Stimulated activated CD8-positive, alpha-beta memory T cell treated with anti-CD3 and anti-CD28 coated beads, Interleukin-12 subunit alpha, Interleukin-12 subunit beta, amount 100 ng/mL, for 1 hour (primary cell): ENCODE data around the gene ITGB5.

ENCODE experiments used
- DNase-seq: peaks from one replicate; pipeline ENCODE4 v3.0.0-alpha.2; 2020; ENCODE audit warnings: low read depth

Gene ITGB5

DNA sequence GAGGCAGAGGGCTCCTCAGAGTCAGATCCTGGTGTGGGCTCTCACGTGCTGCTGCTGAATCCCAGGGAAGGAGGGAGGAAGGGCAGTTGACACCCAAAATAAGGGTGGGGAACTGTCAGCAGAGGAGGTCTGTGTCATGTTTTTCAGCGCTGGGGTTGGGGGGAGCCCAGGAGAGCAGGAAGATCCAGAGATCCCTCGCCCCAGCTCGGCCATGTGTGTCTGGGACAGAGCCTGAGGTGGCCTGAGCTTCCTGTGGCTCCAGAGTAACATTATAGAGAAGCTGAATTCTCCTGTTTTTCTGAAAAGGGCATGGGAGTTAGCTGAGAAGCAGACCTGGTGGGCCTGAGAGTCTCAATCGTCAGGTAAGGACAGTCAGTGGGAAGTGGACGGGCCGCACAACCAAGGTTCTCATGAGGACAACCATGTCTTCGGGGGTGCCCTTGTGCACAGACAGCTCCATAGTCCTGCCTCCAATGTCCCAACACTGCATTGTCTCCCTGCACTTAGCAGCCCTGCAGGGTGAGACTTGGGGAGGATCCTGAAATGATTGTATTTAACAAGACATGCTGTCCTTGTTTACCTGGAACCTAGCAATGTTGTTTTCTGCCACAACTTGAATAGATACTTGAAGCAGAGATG, 138.5 kb downstream of the ITGB5 start:
- no peak for DNase-seq

DNA sequence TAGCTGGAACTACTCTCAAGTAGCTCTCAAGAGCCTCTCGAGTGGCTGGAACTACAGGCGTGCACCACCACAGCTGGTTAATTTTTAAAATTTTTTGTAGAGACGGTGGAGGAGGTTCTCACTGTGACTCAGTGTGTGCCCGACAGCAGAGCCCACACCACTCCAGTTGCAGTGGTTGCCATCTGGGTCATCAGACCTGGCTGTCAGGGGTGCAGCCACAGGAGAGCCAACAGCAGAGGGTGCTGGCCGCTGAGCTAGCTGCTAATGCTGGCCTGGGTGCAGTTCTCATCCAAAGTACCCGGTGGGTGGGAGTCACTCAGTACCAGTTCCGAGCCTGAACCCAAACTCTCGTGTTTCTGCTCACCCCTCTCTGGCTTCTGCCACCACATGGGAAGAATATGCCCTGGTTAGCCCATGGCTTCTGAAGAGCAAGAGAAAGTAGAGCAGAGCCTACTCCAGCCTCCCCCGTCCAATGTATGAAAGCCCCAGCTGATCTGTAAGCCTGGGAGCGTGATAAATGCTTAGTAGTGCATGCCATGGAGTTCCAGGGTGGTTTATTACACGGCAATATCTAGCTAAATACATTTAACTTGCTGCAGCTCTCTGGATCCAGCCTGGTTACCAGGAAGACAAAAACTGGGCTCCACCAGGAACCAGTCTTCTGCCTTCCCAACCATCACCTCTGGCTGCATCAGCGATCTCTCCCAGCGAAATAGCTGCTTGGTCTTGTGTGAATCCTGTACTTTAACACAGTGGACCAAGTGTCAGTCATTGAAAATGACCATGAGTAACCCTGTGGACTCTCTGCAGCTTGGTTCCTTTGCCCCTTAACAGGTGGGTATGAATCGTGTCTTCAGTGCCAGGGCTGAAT, 139.8 kb downstream of the ITGB5 start:
- DNase-seq, result no peak

DNA sequence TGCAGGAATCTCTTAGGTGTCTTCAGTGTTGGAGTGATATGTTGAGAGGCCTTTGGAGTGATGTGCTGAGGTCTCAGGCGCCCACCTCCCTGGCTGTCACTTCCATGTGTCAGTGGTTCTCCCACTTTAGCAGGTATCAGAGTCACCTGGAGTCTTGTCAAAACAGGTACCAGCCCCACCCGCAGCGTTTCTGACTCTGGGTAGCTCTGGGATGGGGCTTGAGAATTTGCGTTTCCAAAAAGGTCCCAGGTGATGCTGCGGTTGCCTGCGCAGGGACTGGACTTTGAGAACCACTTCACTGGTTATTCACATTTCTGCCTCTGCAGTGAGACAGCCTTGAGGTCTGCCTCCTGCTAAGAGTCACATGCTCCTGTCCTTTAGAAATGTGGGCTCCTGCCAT, 141.4 kb downstream of the ITGB5 start:
- no peak for DNase-seq

DNA sequence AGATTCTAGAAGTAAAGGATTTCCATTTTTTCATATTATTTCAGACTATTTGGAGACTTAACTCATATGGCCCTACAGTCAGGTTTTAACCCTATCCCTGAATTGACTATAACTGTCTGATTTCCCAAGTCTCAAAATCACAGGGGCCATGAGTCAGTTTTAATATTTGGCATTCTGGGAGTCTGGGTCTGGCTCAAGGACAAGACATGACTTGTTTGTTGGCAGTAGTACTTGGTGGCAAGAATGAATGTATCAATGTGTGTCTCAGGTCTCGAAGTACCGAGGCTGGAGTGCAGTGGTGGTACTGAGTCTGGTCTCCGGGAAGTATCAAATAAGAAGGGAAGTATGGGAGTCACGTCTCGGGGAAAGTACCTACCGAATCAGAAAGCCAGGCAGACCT, 146.1 kb downstream of the ITGB5 start:
- DNase-seq, result no peak

DNA sequence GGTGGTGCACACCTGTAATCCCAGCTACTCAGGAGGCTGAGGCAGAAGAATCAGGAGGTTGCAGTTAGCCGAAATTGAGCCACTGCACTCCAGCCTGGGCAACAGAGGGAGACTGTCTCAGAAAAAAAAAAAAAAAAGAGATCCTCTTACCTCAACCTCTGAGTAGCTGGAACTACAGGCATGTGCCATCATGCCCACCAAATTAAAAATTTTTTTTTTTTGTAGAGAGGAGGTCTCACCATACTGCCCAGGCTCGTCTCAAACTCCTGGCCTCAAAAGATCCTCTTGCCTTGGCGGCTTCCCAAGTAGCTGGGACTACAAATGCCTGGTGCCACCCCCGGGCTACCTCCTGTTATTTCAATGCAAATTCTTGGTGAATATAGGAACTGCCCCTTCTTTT, 155.4 kb downstream of the ITGB5 start:
- DNase-seq, result no peak

DNA sequence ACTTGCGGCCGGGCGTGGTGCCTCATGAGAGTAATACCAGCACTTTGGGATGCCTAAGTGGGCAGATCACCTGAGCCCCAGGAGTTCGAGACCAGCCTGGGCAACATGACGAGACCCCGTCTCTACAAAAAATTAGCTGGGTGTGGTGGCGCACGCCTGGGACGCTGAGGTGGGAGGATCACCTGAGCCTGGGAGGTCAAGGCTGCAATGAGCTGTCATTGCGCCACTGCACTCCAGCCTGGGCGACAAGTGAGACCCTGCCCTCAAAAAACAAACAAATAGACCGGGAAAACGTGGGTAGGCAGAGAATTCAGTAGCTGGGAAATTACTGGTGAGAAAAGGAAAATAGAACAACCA, 156.2 kb downstream of the ITGB5 start:
- no peak for DNase-seq

DNA sequence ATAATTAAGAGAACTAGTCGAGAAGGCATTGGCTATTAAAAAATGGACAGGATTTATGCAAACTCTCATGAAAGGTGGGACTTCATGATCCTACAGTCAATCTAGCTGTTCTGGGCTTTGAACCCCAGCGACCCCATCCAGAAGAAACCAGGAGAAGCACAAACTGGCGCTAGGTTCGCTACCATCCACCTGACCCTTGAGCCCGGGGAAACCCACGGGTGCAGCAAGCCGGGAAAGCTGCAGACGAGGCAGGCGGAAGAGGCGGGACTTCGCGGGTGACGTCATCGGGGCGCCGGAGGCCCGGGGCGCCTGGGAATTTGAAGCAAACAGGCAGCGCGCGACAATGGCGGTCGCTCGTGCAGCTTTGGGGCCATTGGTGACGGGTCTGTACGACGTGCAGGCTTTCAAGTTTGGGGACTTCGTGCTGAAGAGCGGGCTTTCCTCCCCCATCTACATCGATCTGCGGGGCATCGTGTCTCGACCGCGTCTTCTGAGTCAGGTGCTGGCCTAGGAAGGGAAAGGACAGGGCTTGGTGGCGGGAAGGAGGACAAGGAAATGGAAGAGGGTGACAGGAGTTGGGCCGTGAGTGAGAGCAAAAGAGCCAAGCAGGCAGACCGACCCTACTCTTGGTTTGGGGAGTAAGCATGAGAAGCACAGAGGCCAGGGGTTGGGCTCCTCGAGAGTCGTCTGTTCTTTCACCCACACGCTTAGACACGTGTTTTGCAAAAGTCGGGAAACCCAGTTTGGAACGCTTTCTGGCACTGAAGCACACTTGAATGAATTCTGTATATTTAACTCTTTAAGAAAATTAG, 156.8 kb downstream of the ITGB5 start, which contains the start of gene UMPS:
UMPS (plus strand) TSS at position 324 of the 812 bp plus-strand sequence; CDS start at position 344, 20 bp downstream.
- peak; percentile 89 for DNase-seq

DNA sequence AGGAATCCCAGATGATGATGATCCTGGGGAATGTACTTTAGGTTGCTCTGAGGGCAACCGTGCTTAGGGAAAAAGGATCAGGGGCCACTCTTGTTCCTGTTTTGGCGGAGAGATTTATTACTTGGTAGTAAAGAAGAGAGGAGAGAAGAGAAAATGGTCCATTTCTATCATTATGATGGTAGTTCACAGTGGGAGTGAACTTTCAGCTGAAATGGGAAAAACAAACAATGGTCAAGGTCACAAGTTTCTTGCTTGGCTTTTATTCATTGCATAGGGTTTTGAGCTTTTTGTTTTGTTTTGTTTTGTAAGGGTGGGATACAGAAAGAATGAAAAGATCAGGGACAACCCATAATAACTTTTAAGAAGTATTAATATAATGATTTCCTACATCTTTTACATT, 164.6 kb downstream of the ITGB5 start:
- no peak for DNase-seq

DNA sequence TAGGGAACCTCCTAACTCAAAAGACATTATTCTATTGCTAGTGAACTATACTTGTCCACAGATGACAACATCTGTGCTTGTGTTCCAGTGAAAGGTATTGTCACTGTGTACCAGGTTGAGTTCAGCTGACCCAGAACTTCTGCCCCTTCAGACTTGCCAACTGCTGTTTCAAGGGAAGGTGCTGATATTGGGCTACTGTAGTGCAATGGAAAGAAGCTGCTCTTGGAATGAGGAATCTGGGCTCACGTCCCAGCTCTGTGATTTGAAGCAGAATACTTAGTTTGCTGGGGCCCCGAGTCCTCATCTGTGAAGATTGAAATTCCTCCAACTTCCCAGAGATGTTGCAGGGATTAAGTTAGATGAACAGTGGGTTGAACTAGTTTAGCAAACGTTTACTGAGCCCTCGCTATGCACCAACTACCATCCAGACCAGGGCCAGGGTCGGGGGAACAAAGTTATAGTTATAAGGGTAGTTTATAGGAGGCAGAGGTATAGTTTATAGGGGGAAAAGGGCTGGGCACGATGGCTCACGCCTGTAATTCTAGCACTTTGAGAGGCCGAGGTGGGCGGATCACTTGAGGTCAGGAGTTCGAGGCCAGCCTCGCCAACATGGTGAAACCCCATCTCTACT, 172.8 kb downstream of the ITGB5 start:
- no peak for DNase-seq
